ENCODE data around the gene E4F1. TPM values are rescaled to one million over a fixed set of nuclear protein-coding genes. Genes with fewer than 3 reads are reported as not detected.

E4F1 gene
- total RNA-seq, 2 donors from 2014 or later = 24.5 to 29.6 TPM

DNA sequence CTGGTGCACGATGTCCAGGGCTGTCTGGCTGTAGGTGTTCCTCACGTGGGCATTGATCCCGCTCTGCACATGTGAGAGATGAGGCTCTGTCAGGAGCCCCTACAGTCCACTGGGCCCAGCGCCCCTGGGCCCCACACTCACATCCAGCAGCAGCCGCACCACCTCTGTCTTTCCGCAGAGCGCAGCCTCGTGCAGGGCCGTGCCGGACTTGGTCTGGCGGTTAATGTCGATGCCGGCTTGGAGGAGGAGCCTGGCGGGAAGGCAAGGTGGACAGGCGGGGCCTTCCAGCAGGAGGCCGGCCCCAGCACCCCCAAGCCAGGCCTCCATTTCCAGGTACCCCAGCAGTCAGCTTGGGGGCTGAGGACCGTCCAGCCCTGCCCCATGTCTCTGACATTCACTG is 36.2 kb upstream of the E4F1 start:
- Mint-ChIP-seq H3K27ac (no peak overlapping the region), H3K27me3 (ENCODE audit: insufficient read depth) (no peaks in the 10 kb centered on the region), H3K4me3 (no peak overlapping the region), H3K4me1 (no peaks in the 10 kb centered on the region), H3K9me3 (no peaks in the 10 kb centered on the region), H3K36me3 (ENCODE audit: low read depth) (no peaks in the 10 kb centered on the region)
- Histone ChIP-seq H3K9me3 (ENCODE audit: control insufficient read depth, low read length) (no peaks in the 10 kb centered on the region), H3K27ac (ENCODE audit: low read depth, low read length) (no peak overlapping the region), H3K36me3 (ENCODE audit: control insufficient read depth, insufficient read depth, low read length) (no peaks in the 10 kb centered on the region), H3K4me1 (ENCODE audit: control insufficient read depth, insufficient read depth, low read length) (no peaks in the 10 kb centered on the region), H3K27me3 (ENCODE audit: control insufficient read depth, insufficient read depth, low read length, poor library complexity, severe bottlenecking) (no peaks in the 10 kb centered on the region), H3K4me3 (ENCODE audit: low read length) (no peak overlapping the region), H3K9ac (ENCODE audit: extremely low read depth, low read length, poor library complexity, severe bottlenecking) (no peak overlapping the region)
- WGBS, 2 experiments (ENCODE audit: insufficient coverage in 1 of 2, insufficient read length in 1 of 2) = 90 to 92% methylated on average over 6 to 17 of the region's 17 CpGs
- DNase-seq = no peak
- no peak for TF ChIP-seq CTCF (conservative IDR thresholded peaks at IDR 0.05)

DNA sequence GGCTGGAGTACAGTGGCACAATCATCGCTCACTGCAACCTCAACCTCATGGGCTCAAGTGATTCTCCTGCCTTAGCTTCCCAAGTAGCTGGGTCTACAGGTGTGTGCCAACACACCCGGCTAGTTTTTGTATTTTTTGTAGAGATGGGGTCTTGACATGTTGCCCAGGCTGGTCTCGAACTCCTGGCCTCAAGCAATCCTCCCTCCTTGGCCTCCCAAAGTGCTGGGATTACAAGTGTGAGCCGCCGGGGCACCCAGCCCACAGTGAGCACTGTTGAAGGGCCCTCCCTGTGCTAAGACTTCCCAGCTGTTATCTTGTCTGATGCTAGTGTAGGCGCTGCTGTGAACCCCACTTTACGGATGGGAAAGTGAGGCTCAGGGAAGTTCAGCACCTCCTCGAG is 35.0 kb upstream of the E4F1 start:
- H3K4me3 Mint-ChIP-seq = no peak overlapping the region
- 96 to 100% methylated on average over 2 to 8 of the region's 8 CpGs for WGBS, 2 experiments (ENCODE audit: insufficient coverage in 1 of 2, insufficient read length in 1 of 2)
- Histone ChIP-seq H3K27ac (ENCODE audit: low read depth, low read length) (no peak overlapping the region), H3K9me3 (ENCODE audit: control insufficient read depth, low read length) (no peaks in the 10 kb centered on the region), H3K9ac (ENCODE audit: extremely low read depth, low read length, poor library complexity, severe bottlenecking) (no peak overlapping the region), H3K36me3 (ENCODE audit: control insufficient read depth, insufficient read depth, low read length) (no peaks in the 10 kb centered on the region), H3K4me3 (ENCODE audit: low read length) (no peak overlapping the region), H3K27me3 (ENCODE audit: control insufficient read depth, insufficient read depth, low read length, poor library complexity, severe bottlenecking) (no peaks in the 10 kb centered on the region), H3K4me1 (ENCODE audit: control insufficient read depth, insufficient read depth, low read length) (no peaks in the 10 kb centered on the region)
- H3K9me3 Mint-ChIP-seq = no peaks in the 10 kb centered on the region
- H3K27me3 Mint-ChIP-seq (ENCODE audit: insufficient read depth) = no peaks in the 10 kb centered on the region
- H3K27ac Mint-ChIP-seq = no peak overlapping the region
- DNase-seq = no peak
- TF ChIP-seq CTCF (conservative IDR thresholded peaks at IDR 0.05) = no peak
- H3K4me1 Mint-ChIP-seq = no peaks in the 10 kb centered on the region
- no peaks in the 10 kb centered on the region for H3K36me3 Mint-ChIP-seq (ENCODE audit: low read depth)

GRCh38 chr16:2189252-2189893 is 34.0 kb upstream of the E4F1 start:
- Histone ChIP-seq H3K36me3 (ENCODE audit: control insufficient read depth, insufficient read depth, low read length) (no peaks in the 10 kb centered on the region), H3K27me3 (ENCODE audit: control insufficient read depth, insufficient read depth, low read length, poor library complexity, severe bottlenecking) (no peaks in the 10 kb centered on the region), H3K27ac (ENCODE audit: low read depth, low read length) (no peak overlapping the region), H3K9me3 (ENCODE audit: control insufficient read depth, low read length) (no peaks in the 10 kb centered on the region), H3K9ac (ENCODE audit: extremely low read depth, low read length, poor library complexity, severe bottlenecking) (no peak overlapping the region), H3K4me1 (ENCODE audit: control insufficient read depth, insufficient read depth, low read length) (no peaks in the 10 kb centered on the region), H3K4me3 (ENCODE audit: low read length) (no peak overlapping the region)
- H3K27me3 Mint-ChIP-seq (ENCODE audit: insufficient read depth) = no peaks in the 10 kb centered on the region
- no peaks in the 10 kb centered on the region for H3K9me3 Mint-ChIP-seq
- 95 to 96% methylated on average over 15 to 25 of the region's 25 CpGs for WGBS, 2 experiments (ENCODE audit: insufficient coverage in 1 of 2, insufficient read length in 1 of 2)
- no peaks in the 10 kb centered on the region for H3K4me1 Mint-ChIP-seq
- H3K4me3 Mint-ChIP-seq = no peak overlapping the region
- no peaks in the 10 kb centered on the region for H3K36me3 Mint-ChIP-seq (ENCODE audit: low read depth)
- H3K27ac Mint-ChIP-seq = no peak overlapping the region
- no peak for DNase-seq
- TF ChIP-seq CTCF (conservative IDR thresholded peaks at IDR 0.05) = no peak

Data from endodermal cell (in vitro differentiated cells).